Measurements from ENCODE around the gene LRRC23. TPM values are rescaled to one million over a fixed set of nuclear protein-coding genes. Genes with fewer than 3 reads are reported as not detected.
A peak's percentile ranks its signal among the peaks of the same experiment; 100 is the strongest.

Gene LRRC23
- total and polyA plus RNA-seq, 2 of the 13 experiments (the other 11 are each of a cell fraction or from before 2014, with no cell fraction given), result 6.0 to 7.8 TPM

DNA sequence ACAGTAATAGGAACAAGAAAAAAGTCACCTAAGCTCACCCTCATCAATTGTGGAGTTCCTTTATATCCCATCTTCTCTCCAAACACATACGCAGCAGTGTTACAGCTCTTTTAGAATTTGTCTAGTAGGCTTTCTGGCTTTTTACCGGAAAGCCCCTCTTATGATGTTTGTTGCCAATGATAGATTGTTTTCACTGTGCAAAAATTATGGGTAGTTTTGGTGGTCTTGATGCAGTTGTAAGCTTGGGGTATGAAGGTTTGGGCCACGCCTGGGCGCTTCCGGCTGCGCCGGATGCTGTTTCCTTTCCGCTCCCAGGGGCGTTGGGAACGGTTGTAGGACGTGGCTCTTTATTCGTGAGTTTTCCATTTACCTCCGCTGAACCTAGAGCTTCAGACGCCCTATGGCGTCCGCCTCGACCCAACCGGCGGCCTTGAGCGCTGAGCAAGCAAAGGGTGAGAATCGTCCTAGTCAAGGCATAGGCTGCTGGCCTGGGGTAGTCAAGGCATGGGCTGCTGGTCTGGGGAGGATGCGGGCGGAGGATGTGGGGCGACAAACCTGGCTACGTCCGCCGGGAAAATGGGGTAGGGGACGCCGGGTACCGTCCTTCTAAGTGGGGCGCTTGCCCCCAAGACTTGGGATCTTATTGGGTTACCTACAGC, 39.2 kb downstream of the LRRC23 start, which contains the start of the genes C12orf57 and RNU7-1 (continued):
- TF ChIP-seq ZNF317 (CRISPR knock-in tag; IDR thresholded peaks at IDR 0.05) (peak; percentile 43; the same call in 1 of the 2 replicates), IRF9 (CRISPR knock-in tag; IDR thresholded peaks at IDR 0.05; ENCODE audit: borderline replicate concordance) (no peak), ZNF644 (CRISPR knock-in tag; IDR thresholded peaks at IDR 0.05; ENCODE audit: low read depth) (no peak), CREM (IDR thresholded peaks at IDR 0.05) (peak; percentile 86), CREM (CRISPR knock-in tag; IDR thresholded peaks at IDR 0.05) (no peak), TEAD3 (CRISPR knock-in tag; optimal IDR thresholded peaks at IDR 0.05; ENCODE audit: borderline replicate concordance) (peak; percentile 27), ZNF549 (CRISPR knock-in tag; IDR thresholded peaks at IDR 0.05) (no peak), RBM39 (IDR thresholded peaks at IDR 0.05; ENCODE audit: low read depth, low read length, poor library complexity, severe bottlenecking) (no peak), ZNF790 (CRISPR knock-in tag; IDR thresholded peaks at IDR 0.05; ENCODE audit: borderline replicate concordance) (0 out of 2 replicates have a peak, but pooled peaks have one; percentile 60), ZBTB44 (CRISPR knock-in tag; IDR thresholded peaks at IDR 0.05) (peak; percentile 89; the same call in 1 of the 2 replicates), NFIC (IDR thresholded peaks at IDR 0.05; ENCODE audit: low read length) (peak; percentile 95), ZNF558 (CRISPR knock-in tag; IDR thresholded peaks at IDR 0.05; ENCODE audit: borderline replicate concordance) (no peak), FOXM1 (CRISPR knock-in tag; IDR thresholded peaks at IDR 0.05) (no peak), FOXP1 (IDR thresholded peaks at IDR 0.05) (no peak; the same call in 1 of the 2 replicates), FOXP1 (CRISPR knock-in tag; IDR thresholded peaks at IDR 0.05) (peak; percentile 51; the same call in 1 of the 2 replicates), GRHL1 (CRISPR knock-in tag; conservative IDR thresholded peaks at IDR 0.05) (no peak), GATAD2A (CRISPR knock-in tag; IDR thresholded peaks at IDR 0.05) (peak; percentile 76), TFDP1 (CRISPR knock-in tag; IDR thresholded peaks at IDR 0.05; ENCODE audit: borderline replicate concordance) (peak; percentile 44; the same call in 1 of the 2 replicates)
- TF ChIP-seq, protein P1, sequence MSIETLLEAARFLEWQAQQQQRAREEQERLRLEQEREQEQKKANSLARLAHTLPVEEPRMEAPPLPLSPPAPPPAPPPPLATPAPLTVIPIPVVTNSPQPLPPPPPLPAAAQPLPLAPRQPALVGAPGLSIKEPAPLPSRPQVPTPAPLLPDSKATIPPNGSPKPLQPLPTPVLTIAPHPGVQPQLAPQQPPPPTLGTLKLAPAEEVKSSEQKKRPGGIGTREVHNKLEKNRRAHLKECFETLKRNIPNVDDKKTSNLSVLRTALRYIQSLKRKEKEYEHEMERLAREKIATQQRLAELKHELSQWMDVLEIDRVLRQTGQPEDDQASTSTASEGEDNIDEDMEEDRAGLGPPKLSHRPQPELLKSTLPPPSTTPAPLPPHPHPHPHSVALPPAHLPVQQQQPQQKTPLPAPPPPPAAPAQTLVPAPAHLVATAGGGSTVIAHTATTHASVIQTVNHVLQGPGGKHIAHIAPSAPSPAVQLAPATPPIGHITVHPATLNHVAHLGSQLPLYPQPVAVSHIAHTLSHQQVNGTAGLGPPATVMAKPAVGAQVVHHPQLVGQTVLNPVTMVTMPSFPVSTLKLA (IDR thresholded peaks at IDR 0.05), result peak; percentile 11; the same call in 1 of the 2 replicates
- TF ChIP-seq, protein P2, sequence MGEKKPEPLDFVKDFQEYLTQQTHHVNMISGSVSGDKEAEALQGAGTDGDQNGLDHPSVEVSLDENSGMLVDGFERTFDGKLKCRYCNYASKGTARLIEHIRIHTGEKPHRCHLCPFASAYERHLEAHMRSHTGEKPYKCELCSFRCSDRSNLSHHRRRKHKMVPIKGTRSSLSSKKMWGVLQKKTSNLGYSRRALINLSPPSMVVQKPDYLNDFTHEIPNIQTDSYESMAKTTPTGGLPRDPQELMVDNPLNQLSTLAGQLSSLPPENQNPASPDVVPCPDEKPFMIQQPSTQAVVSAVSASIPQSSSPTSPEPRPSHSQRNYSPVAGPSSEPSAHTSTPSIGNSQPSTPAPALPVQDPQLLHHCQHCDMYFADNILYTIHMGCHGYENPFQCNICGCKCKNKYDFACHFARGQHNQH (CRISPR knock-in tag; IDR thresholded peaks at IDR 0.05), result peak; percentile 87
